ENCODE data around the gene TMEM218.

Gene TMEM218

GRCh38 chr11:125088576-125089455 is 22.6 kb downstream of the TMEM218 start:
- DNase-seq = no peak

GRCh38 chr11:125088123-125088522 is 23.3 kb downstream of the TMEM218 start:
- no peak for DNase-seq

GRCh38 chr11:125086633-125087296 is 24.7 kb downstream of the TMEM218 start:
- no peak for DNase-seq

GRCh38 chr11:125085301-125086081 is 25.9 kb downstream of the TMEM218 start:
- no peak for DNase-seq

GRCh38 chr11:125084761-125085231 is 26.6 kb downstream of the TMEM218 start:
- no peak for DNase-seq

GRCh38 chr11:125084057-125084416 is 27.4 kb downstream of the TMEM218 start:
- no peak for DNase-seq

- DNase-seq = no peak
Observed at GRCh38 chr11:125083312-125084056, 27.9 kb downstream of the TMEM218 start.

- no peak for DNase-seq
Observed at GRCh38 chr11:125082611-125083311, 28.7 kb downstream of the TMEM218 start.

GRCh38 chr11:125082040-125082439 is 29.4 kb downstream of the TMEM218 start:
- no peak for DNase-seq

GRCh38 chr11:125081098-125081798 is 30.2 kb downstream of the TMEM218 start:
- no peak for DNase-seq

GRCh38 chr11:125080531-125080911 is 30.9 kb downstream of the TMEM218 start:
- no peak for DNase-seq

GRCh38 chr11:125079878-125080530 is 31.4 kb downstream of the TMEM218 start:
- DNase-seq = no peak

- DNase-seq = no peak
Observed at GRCh38 chr11:125079151-125079877, 32.1 kb downstream of the TMEM218 start.

GRCh38 chr11:125078516-125079140 is 32.8 kb downstream of the TMEM218 start:
- no peak for DNase-seq

- no peak for DNase-seq
Observed at GRCh38 chr11:125078016-125078415, 33.4 kb downstream of the TMEM218 start.

- DNase-seq = no peak
Observed at GRCh38 chr11:125076378-125076945, 35.0 kb downstream of the TMEM218 start.

- no peak for DNase-seq
Observed at GRCh38 chr11:125075900-125076317, 35.5 kb downstream of the TMEM218 start.

- DNase-seq = no peak
Observed at GRCh38 chr11:125075242-125075625, 36.2 kb downstream of the TMEM218 start.

Data from NCI-H187 (cell line).